Muscle layer of colon (tissue), 2 donors: ENCODE data around the gene GNA14.
"Not testable (repeated sequence)": the region's sequence is repeated elsewhere in the genome, so short reads cannot be mapped to it uniquely, and the experiment has no call there.

ENCODE experiments used
- H3K27ac ChIP-seq: one replicate; pipeline ENCODE4 v1.7.0; 2013; ENCODE audit warnings: low read depth, mild to moderate bottlenecking, low read length, moderate library complexity
- H3K27me3 ChIP-seq, 2 donors: one replicate each; pipeline ENCODE4 v1.7.0; 2013; ENCODE audit warnings: low read length in 2 of 2, mild to moderate bottlenecking in 2 of 2; ENCODE audit not compliant: insufficient read depth in 2 of 2, control insufficient read depth in 1 of 2
- H3K36me3 ChIP-seq: one replicate; pipeline ENCODE4 v1.7.0; 2013; ENCODE audit warnings: mild to moderate bottlenecking, low read length; ENCODE audit not compliant: insufficient read depth
- H3K4me1 ChIP-seq: one replicate; pipeline ENCODE4 v1.7.0; 2013; ENCODE audit warnings: mild to moderate bottlenecking, low read length; ENCODE audit not compliant: insufficient read depth
- H3K4me3 ChIP-seq, 2 donors: one replicate each; pipeline ENCODE4 v1.7.0; 2013; ENCODE audit warnings: low read length in 2 of 2, low read depth in 1 of 2, mild to moderate bottlenecking in 1 of 2, moderate library complexity in 1 of 2
- H3K9ac ChIP-seq: one replicate; pipeline ENCODE4 v1.7.0; 2013; ENCODE audit warnings: low read length
- H3K9me3 ChIP-seq: one replicate; pipeline ENCODE4 v1.7.0; 2013; ENCODE audit warnings: mild to moderate bottlenecking, low read length
- donor health status: abdominal sarcoma.
- donor health status: Adenocarcinoma of cecum.

Gene GNA14

GRCh38 chr9:77587042-77587441, 61.1 kb downstream of the GNA14 start:
- H3K9me3 ChIP-seq = no peaks in the 10 kb centered on the region
- no peak overlapping the region for H3K4me3 ChIP-seq
- H3K9ac ChIP-seq = no peak overlapping the region
- H3K27ac ChIP-seq = no peak overlapping the region
- H3K36me3 ChIP-seq = no peaks in the 10 kb centered on the region
- peaks cover 13% of the 10 kb centered on the region for H3K4me1 ChIP-seq
- H3K27me3 ChIP-seq = no peaks in the 10 kb centered on the region

GRCh38 chr9:77586591-77586990, 61.5 kb downstream of the GNA14 start:
- no peak overlapping the region for H3K4me3 ChIP-seq
- no peaks in the 10 kb centered on the region for H3K9me3 ChIP-seq
- no peak overlapping the region for H3K9ac ChIP-seq
- peaks cover 13% of the 10 kb centered on the region for H3K4me1 ChIP-seq
- no peak overlapping the region for H3K27ac ChIP-seq
- H3K36me3 ChIP-seq = no peaks in the 10 kb centered on the region
- no peaks in the 10 kb centered on the region for H3K27me3 ChIP-seq

- no peaks in the 10 kb centered on the region for H3K27me3 ChIP-seq
- no peak overlapping the region for H3K9ac ChIP-seq
- no peak overlapping the region for H3K27ac ChIP-seq
- no peaks in the 10 kb centered on the region for H3K9me3 ChIP-seq
- H3K4me3 ChIP-seq = no peak overlapping the region
- peaks cover 13% of the 10 kb centered on the region for H3K4me1 ChIP-seq
- no peaks in the 10 kb centered on the region for H3K36me3 ChIP-seq
These were observed 62.8 kb downstream of the GNA14 start for GRCh38 chr9:77585335-77585786.

GRCh38 chr9:77584927-77585326, 63.2 kb downstream of the GNA14 start:
- not testable (repeated sequence) for H3K9me3 ChIP-seq, H3K9ac ChIP-seq, H3K36me3 ChIP-seq, H3K27me3 ChIP-seq, H3K27ac ChIP-seq, H3K4me3 ChIP-seq
- peaks cover 13% of the 10 kb centered on the region for H3K4me1 ChIP-seq

GRCh38 chr9:77582961-77583576, 65.1 kb downstream of the GNA14 start:
- Histone ChIP-seq H3K4me3 (no peak overlapping the region), H3K9ac (no peak overlapping the region), H3K9me3 (no peaks in the 10 kb centered on the region), H3K4me1 (peaks cover 4% of the 10 kb centered on the region), H3K27me3 (no peaks in the 10 kb centered on the region), H3K36me3 (no peaks in the 10 kb centered on the region), H3K27ac (no peak overlapping the region)

- no peaks in the 10 kb centered on the region for H3K36me3 ChIP-seq
- H3K4me1 ChIP-seq = no peaks in the 10 kb centered on the region
- no peak overlapping the region for H3K9ac ChIP-seq
- no peak overlapping the region for H3K4me3 ChIP-seq
- no peaks in the 10 kb centered on the region for H3K9me3 ChIP-seq
- no peak overlapping the region for H3K27ac ChIP-seq
- no peaks in the 10 kb centered on the region for H3K27me3 ChIP-seq
These were observed 65.6 kb downstream of the GNA14 start for GRCh38 chr9:77582525-77582924.

DNA sequence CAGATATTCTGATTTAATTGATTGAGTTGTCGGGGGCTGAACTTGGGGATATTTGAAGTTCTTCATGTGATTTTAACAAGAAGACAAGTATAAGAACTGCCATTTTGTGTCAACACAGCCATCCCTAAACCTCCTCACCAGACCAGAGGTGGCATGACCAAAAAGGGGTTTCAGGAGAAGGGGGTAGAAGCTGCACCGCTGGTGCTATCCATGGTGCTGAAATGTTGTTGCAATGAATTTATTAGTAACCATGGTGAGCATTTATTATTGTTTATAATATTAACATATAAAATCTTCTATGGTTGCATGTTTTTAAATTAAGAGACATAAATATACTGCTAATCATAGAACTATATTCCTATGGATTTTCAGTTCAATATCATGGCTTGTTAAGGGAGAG, 72.3 kb downstream of the GNA14 start:
- Histone ChIP-seq H3K9me3 (no peaks in the 10 kb centered on the region), H3K4me1 (no peaks in the 10 kb centered on the region), H3K4me3 (no peak overlapping the region)

DNA sequence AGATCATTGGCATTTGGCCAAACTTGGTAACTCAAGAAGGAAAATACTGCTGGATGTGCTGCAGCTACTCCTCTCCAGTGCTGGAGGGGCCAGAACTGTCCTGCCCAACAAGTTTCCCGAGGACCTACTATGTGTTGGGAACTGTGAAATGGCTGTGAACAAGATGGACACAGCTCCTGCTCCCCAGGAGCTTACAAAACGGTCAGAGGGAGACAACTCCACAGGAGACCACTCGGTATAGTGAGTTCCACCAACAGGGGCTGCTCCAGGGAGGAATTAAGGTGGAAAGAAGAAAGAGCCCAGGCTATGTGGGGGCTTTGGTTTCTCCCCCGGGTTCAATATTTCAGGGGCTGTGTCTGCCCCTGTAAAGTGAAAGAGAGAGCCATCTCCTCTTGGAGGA, 78.8 kb downstream of the GNA14 start:
- Histone ChIP-seq H3K9me3 (no peaks in the 10 kb centered on the region), H3K4me3 (no peak overlapping the region), H3K9ac (no peak overlapping the region), H3K36me3 (no peaks in the 10 kb centered on the region), H3K27me3 (no peaks in the 10 kb centered on the region), H3K27ac (no peak overlapping the region), H3K4me1 (no peaks in the 10 kb centered on the region)

More for the DNA sequence above, 72.3 kb downstream of the GNA14 start:
- Histone ChIP-seq H3K27me3 (no peaks in the 10 kb centered on the region), H3K9ac (no peak overlapping the region), H3K36me3 (no peaks in the 10 kb centered on the region), H3K27ac (no peak overlapping the region)

DNA sequence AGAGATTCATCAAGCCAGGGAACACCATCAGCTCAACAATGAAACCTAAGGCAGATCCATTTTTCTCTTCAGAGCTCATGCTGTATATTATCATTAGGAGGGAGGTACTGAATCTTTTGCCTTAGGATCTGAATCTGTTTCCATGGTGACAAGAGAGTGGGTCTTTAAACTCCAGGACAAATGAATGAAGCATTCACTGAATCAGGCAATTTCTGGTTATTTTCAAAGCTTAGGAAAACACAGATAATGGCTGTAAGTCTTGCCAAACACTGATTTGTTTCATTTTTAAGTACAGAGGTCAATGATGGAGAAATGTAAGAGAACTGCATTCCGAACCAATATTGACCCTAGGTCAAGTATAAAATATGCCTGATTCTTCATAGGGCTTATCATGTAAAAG, 84.9 kb downstream of the GNA14 start:
- H3K9ac ChIP-seq = no peak overlapping the region
- H3K4me3 ChIP-seq = no peak overlapping the region
- H3K27ac ChIP-seq = no peak overlapping the region
- H3K4me1 ChIP-seq = no peaks in the 10 kb centered on the region
- H3K36me3 ChIP-seq = no peaks in the 10 kb centered on the region
- no peaks in the 10 kb centered on the region for H3K27me3 ChIP-seq
- H3K9me3 ChIP-seq = no peaks in the 10 kb centered on the region

- Histone ChIP-seq H3K4me3 (no peak overlapping the region), H3K9me3 (no peaks in the 10 kb centered on the region), H3K27ac (no peak overlapping the region), H3K27me3 (no peaks in the 10 kb centered on the region), H3K4me1 (no peaks in the 10 kb centered on the region), H3K9ac (no peak overlapping the region), H3K36me3 (no peaks in the 10 kb centered on the region)
These were observed 85.9 kb downstream of the GNA14 start for GRCh38 chr9:77562019-77562748.

DNA sequence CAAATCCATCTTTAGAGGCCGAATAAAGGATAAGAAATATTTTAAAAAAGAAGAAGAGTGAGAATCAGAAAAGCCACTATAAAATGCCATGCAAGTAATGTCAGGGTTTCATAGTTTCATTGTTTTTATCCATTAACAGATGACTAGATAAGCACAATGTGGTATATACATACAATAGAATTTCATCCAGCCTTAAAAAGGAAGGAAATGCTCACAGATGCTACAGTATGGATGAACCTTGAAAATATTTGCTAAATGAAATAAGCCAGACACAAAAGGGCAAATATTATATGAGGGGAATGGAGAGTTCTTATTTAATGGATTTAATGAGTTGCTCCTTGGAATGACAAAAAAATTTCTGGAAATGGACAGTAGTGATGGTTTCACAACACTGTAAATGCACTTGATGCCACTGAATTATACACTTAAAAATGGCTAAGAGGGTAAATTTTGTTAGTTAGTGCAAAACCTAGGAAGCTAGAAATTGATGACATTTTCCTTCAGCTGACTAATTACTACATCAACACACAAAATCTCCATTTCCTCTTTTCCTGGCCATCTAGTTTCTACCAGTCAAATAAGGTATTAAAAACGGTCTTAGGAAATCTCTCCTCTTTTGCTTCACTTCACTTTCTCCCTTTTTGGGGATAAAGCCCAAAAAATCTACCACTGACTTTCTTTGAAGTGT, 86.6 kb downstream of the GNA14 start:
- H3K27ac ChIP-seq = no peak overlapping the region
- no peaks in the 10 kb centered on the region for H3K4me1 ChIP-seq
- H3K4me3 ChIP-seq = no peak overlapping the region
- no peaks in the 10 kb centered on the region for H3K36me3 ChIP-seq
- H3K9ac ChIP-seq = no peak overlapping the region
- H3K27me3 ChIP-seq = no peaks in the 10 kb centered on the region
- H3K9me3 ChIP-seq = no peaks in the 10 kb centered on the region
